HCT116 (cell line): Measurements from ENCODE around the gene CDH26.

ENCODE experiments used
- CEBPB ChIP-seq: IDR thresholded peaks from 2 replicates; pipeline ENCODE4 v1.6.1; 2012; ENCODE audit warnings: low read depth
- CTCF ChIP-seq, 3 experiments: fragments of 200-600 bp in 1 of 3; sonication (generic) in 1 of 3; IDR thresholded peaks in 2 of 3; conservative IDR thresholded peaks in 1 of 3; 2 replicates each; pipeline ENCODE4 v1.5.1; 2012 to 2017; ENCODE audit warnings: low read depth in 2 of 3, low read length in 2 of 3, antibody characterized with exemption in 1 of 3, borderline replicate concordance in 1 of 3, control low read depth in 1 of 3, mild to moderate bottlenecking in 1 of 3, mixed read lengths in 1 of 3, mixed run types in 1 of 3, moderate library complexity in 1 of 3; ENCODE audit not compliant: insufficient read depth in 1 of 3
- ELF1 ChIP-seq: IDR thresholded peaks from 2 replicates; pipeline ENCODE4 v1.6.1; 2012; ENCODE audit warnings: low read depth, borderline replicate concordance
- EZH2 ChIP-seq: fragments of 200-600 bp; sonication (generic); IDR thresholded peaks from 2 replicates; pipeline ENCODE4 v1.6.1; 2017; ENCODE audit warnings: antibody characterized with exemption, mixed run types
- EZH2phosphoT487 ChIP-seq: fragments of 200-600 bp; IDR thresholded peaks from 2 replicates; pipeline ENCODE4 v1.6.1; 2018; ENCODE audit warnings: antibody characterized with exemption, borderline replicate concordance
- JUND ChIP-seq: IDR thresholded peaks from 2 replicates; pipeline ENCODE4 v1.6.1; 2012
- MAX ChIP-seq: IDR thresholded peaks from 2 replicates; pipeline ENCODE4 v1.6.1; 2012
- POLR2A ChIP-seq: IDR thresholded peaks from 2 replicates; pipeline ENCODE4 v1.7.0; 2011; ENCODE audit warnings: borderline replicate concordance; ENCODE audit not compliant: insufficient read depth, insufficient read length; ENCODE audit errors: extremely low read depth
- POLR2AphosphoS5 ChIP-seq: IDR thresholded peaks from 2 replicates; pipeline ENCODE4 v1.6.1; 2011; ENCODE audit warnings: mild to moderate bottlenecking, low read depth, low read length, moderate library complexity
- RAD21 ChIP-seq: IDR thresholded peaks from 2 replicates; pipeline ENCODE4 v1.6.1; 2012; ENCODE audit warnings: low read depth, mild to moderate bottlenecking
- REST ChIP-seq: IDR thresholded peaks from 2 replicates; pipeline ENCODE4 v1.6.1; 2012; ENCODE audit warnings: low read depth
- TCF7L2 ChIP-seq: IDR thresholded peaks from 2 replicates; pipeline ENCODE4 v1.7.0; 2011; ENCODE audit warnings: borderline replicate concordance, inconsistent platforms; ENCODE audit not compliant: insufficient read depth, insufficient read length; ENCODE audit errors: extremely low read depth
- ZBTB33 ChIP-seq: IDR thresholded peaks from 2 replicates; pipeline ENCODE4 v1.6.1; 2011; ENCODE audit warnings: mild to moderate bottlenecking, low read length, moderate library complexity; ENCODE audit not compliant: insufficient replicate concordance; ENCODE audit errors: extremely low read depth

GRCh38 chr20:60046860-60047259 lies 88.6 kb downstream of the CDH26 start:
- TF ChIP-seq CTCF (IDR thresholded peaks at IDR 0.05 in 2 of 3, conservative IDR thresholded peaks at IDR 0.05 in 1 of 3; ENCODE audit: borderline replicate concordance in 1 of 3, insufficient read depth in 1 of 3, low read depth in 2 of 3, low read length in 2 of 3) (no peak), POLR2A (no peak), MAX (no peak), POLR2AphosphoS5 (no peak), RAD21 (no peak), CEBPB (no peak), TCF7L2 (no peak), JUND (no peak), EZH2 (no peak), EZH2phosphoT487 (no peak), ZBTB33 (no peak), ELF1 (no peak), REST (no peak)
